HG03103 (cell line): Measurements from ENCODE around the gene NRL.
"Not testable (repeated sequence)": the region's sequence is repeated elsewhere in the genome, so short reads cannot be mapped to it uniquely, and the experiment has no call there.

Source experiments
- ATAC-seq: cut with Tn5 transposase; IDR thresholded peaks from one replicate; pipeline ENCODE4 v1.9.1; 2021; ENCODE audit warnings: low read depth; ENCODE audit not compliant: unreplicated experiment

Gene NRL

GRCh38 chr14:24127673-24128072 lies 12.9 kb upstream of the NRL start:
- no peak for ATAC-seq

GRCh38 chr14:24126939-24127338 lies 12.2 kb upstream of the NRL start:
- ATAC-seq, result no peak

GRCh38 chr14:24123424-24124417 lies 9.0 kb upstream of the NRL start:
- no peak for ATAC-seq

- ATAC-seq, result no peak
Observed at GRCh38 chr14:24122898-24123297, 8.1 kb upstream of the NRL start.

- no peak for ATAC-seq
Observed at GRCh38 chr14:24122416-24122815, 7.7 kb upstream of the NRL start.

GRCh38 chr14:24121210-24121609 lies 6.5 kb upstream of the NRL start:
- ATAC-seq, result no peak

GRCh38 chr14:24119691-24120090 lies 4.9 kb upstream of the NRL start:
- no peak for ATAC-seq

- no peak for ATAC-seq
Observed at GRCh38 chr14:24117179-24117578, 2.4 kb upstream of the NRL start.

GRCh38 chr14:24116128-24116814 lies 1.5 kb upstream of the NRL start:
- ATAC-seq, result no peak

- ATAC-seq, result no peak
Observed at GRCh38 chr14:24115422-24116127, 826 bp upstream of the NRL start.

GRCh38 chr14:24113801-24114531 lies 783 bp downstream of the NRL start:
- ATAC-seq, result peak; percentile 22

- ATAC-seq, result no peak
Observed at GRCh38 chr14:24113379-24113800, 1.4 kb downstream of the NRL start.

GRCh38 chr14:24110523-24110922 lies 4.2 kb downstream of the NRL start:
- ATAC-seq, result no peak

- no peak for ATAC-seq
Observed at GRCh38 chr14:24110060-24110459, 4.7 kb downstream of the NRL start.

GRCh38 chr14:24108336-24108874 lies 6.3 kb downstream of the NRL start:
- peak; percentile 9 for ATAC-seq

GRCh38 chr14:24106672-24107271 lies 8.0 kb downstream of the NRL start:
- no peak for ATAC-seq

GRCh38 chr14:24105609-24106239 lies 9.0 kb downstream of the NRL start:
- ATAC-seq, result not testable (repeated sequence)

- ATAC-seq, result no peak
Observed at GRCh38 chr14:24103451-24103850, 11.3 kb downstream of the NRL start.

GRCh38 chr14:24102357-24103048 lies 12.2 kb downstream of the NRL start:
- ATAC-seq, result no peak
